Keratinocyte (primary cell): ENCODE data around the gene ATP6V0B. TPM values are rescaled to one million over a fixed set of nuclear protein-coding genes. Genes with fewer than 3 reads are reported as not detected.
A peak's percentile ranks its signal among the peaks of the same experiment; 100 is the strongest.

Source experiments
- DNase-seq: peaks from one replicate; pipeline ENCODE4 v3.0.0-alpha.2; 2011; ENCODE audit warnings: low read depth, missing footprints, low spot score
- FAIRE-seq: peaks from 2 replicates; lab custom pipeline; 2011; peaks lifted over from hg19 to GRCh38; lab: Jason Lieb, UNC
- H2AFZ ChIP-seq: 2 replicates; pipeline ENCODE4 v1.6.0; 2012; ENCODE audit warnings: low read length, control low read depth, inconsistent platforms; ENCODE audit not compliant: control insufficient read depth
- H3K27ac ChIP-seq: 2 replicates; pipeline ENCODE4 v1.5.1; 2011; ENCODE audit warnings: low read length; ENCODE audit not compliant: control insufficient read depth, insufficient read depth
- H3K27me3 ChIP-seq: 3 replicates; pipeline ENCODE4 v1.6.0; 2011; ENCODE audit warnings: low read length; ENCODE audit not compliant: control insufficient read depth, insufficient read depth; ENCODE audit errors: extremely low read depth
- H3K36me3 ChIP-seq, 2 experiments: 2 replicates in 1 of 2; 3 replicates in 1 of 2; pipeline ENCODE4 v1.5.1; 2011; ENCODE audit warnings: low read length in 2 of 2, mild to moderate bottlenecking in 1 of 2; ENCODE audit not compliant: control insufficient read depth in 2 of 2, insufficient read depth in 2 of 2; ENCODE audit errors: extremely low read depth in 1 of 2
- H3K4me1 ChIP-seq: 3 replicates; pipeline ENCODE4 v1.5.1; 2011; ENCODE audit warnings: low read length; ENCODE audit not compliant: control insufficient read depth, insufficient read depth; ENCODE audit errors: extremely low read depth
- H3K4me2 ChIP-seq: 3 replicates; pipeline ENCODE4 v1.6.0; 2011; ENCODE audit warnings: low read depth, low read length; ENCODE audit not compliant: control insufficient read depth, insufficient read depth; ENCODE audit errors: extremely low read depth
- H3K4me3 ChIP-seq, 3 experiments: fragments of 200-600 bp in 1 of 3; sonication (generic) in 1 of 3; 2 replicates in 2 of 3; 3 replicates in 1 of 3; pipeline ENCODE4 v1.5.1; 2011 to 2016; ENCODE audit warnings: low read length in 3 of 3, mild to moderate bottlenecking in 3 of 3, control low read depth in 2 of 3, inconsistent platforms in 1 of 3, low read depth in 1 of 3, mixed read lengths in 1 of 3, mixed run types in 1 of 3, moderate library complexity in 1 of 3; ENCODE audit not compliant: control insufficient read depth in 2 of 3, insufficient read depth in 2 of 3; ENCODE audit errors: extremely low read depth in 1 of 3
- H3K79me2 ChIP-seq: 2 replicates; pipeline ENCODE4 v1.6.0; 2012; ENCODE audit warnings: low read length; ENCODE audit not compliant: control insufficient read depth, insufficient read depth
- H3K9ac ChIP-seq: 3 replicates; pipeline ENCODE4 v1.6.0; 2011; ENCODE audit warnings: low read length; ENCODE audit not compliant: control insufficient read depth, insufficient read depth; ENCODE audit errors: extremely low read depth
- H3K9me1 ChIP-seq: 3 replicates; pipeline ENCODE4 v1.6.0; 2011; ENCODE audit warnings: low read length; ENCODE audit not compliant: control insufficient read depth, insufficient read depth; ENCODE audit errors: extremely low read depth
- H3K9me3 ChIP-seq: 2 replicates; pipeline ENCODE4 v1.5.1; 2012; ENCODE audit warnings: low read depth, low read length; ENCODE audit not compliant: control insufficient read depth
- H4K20me1 ChIP-seq: 3 replicates; pipeline ENCODE4 v1.6.0; 2011; ENCODE audit warnings: low read length; ENCODE audit not compliant: control insufficient read depth, insufficient read depth; ENCODE audit errors: extremely low read depth
- CTCF ChIP-seq, 3 experiments: IDR thresholded peaks in 1 of 3; conservative IDR thresholded peaks in 1 of 3; optimal IDR thresholded peaks in 1 of 3; 2 replicates in 2 of 3; 3 replicates in 1 of 3; pipeline versions ENCODE3 to v1.5.1; 2011; ENCODE audit warnings: low read length in 3 of 3, mild to moderate bottlenecking in 3 of 3, moderate library complexity in 2 of 3, control low read depth in 1 of 3, inconsistent platforms in 1 of 3; ENCODE audit not compliant: insufficient read depth in 2 of 3; ENCODE audit errors: extremely low read depth in 1 of 3
- EZH2 ChIP-seq: IDR thresholded peaks from one replicate; pipeline ENCODE4 v1.6.1; 2012; ENCODE audit warnings: inconsistent platforms, mild to moderate bottlenecking, low read length, moderate library complexity
- dilution Hi-C: fragments of 300-500 bp; cut with MboI; formaldehyde crosslinking; loops from one replicate; pipeline ENCODE4 v1.7.0; 2020; ENCODE audit warnings: low sequenced_read_pairs; ENCODE audit not compliant: extremely low pct_ligation_motif_present
- polyA plus RNA-seq, 5 experiments: library from polyadenylated mRNA; depleted of rRNA in 3 of 5; stranded (reverse) in 3 of 5; stranded (forward) in 1 of 5; unstranded in 1 of 5; fragments of >200 nt; gene quantifications; 1 replicate in 1 of 5; 2 replicates in 3 of 5; 3 replicates in 1 of 5; pipeline versions ENCODE4 v1.2.1 to v1.2.3, GENCODE V29; 2011 to 2012; ENCODE audit warnings: missing spikeins in 2 of 5, low read depth in 1 of 5, low replicate concordance in 1 of 5

Gene ATP6V0B
- polyA plus RNA-seq, 1 donor (not counting 4 experiments of a cell fraction or from before 2014, with no cell fraction given) = 195 TPM

- peaks cover 25% of the 10 kb centered on the region for H3K4me1 ChIP-seq
- TF ChIP-seq EZH2 (no peak), CTCF (optimal IDR thresholded peaks at IDR 0.05 in 1 of 3, IDR thresholded peaks at IDR 0.05 in 1 of 3, conservative IDR thresholded peaks at IDR 0.05 in 1 of 3; ENCODE audit: extremely low read depth in 1 of 3, insufficient read depth in 2 of 3, low read length in 3 of 3) (no peak)
- dilution Hi-C loops = loop anchor here (25.0 kb wide), 2 partner anchors 112 to 237 kb away; partner anchors contain the start of gene ST3GAL3
- H3K27ac ChIP-seq = no peak overlapping the region
- no peak overlapping the region for H3K9ac ChIP-seq
- H4K20me1 ChIP-seq = peaks cover 5% of the 10 kb centered on the region
- H3K27me3 ChIP-seq = no peaks in the 10 kb centered on the region
- peaks cover 72% of the 10 kb centered on the region for H3K79me2 ChIP-seq
- no peak overlapping the region for H2AFZ ChIP-seq
- FAIRE-seq (no peak), DNase-seq (no peak)
- no peak overlapping the region for H3K4me3 ChIP-seq
- H3K4me2 ChIP-seq = no peak overlapping the region
- no peaks in the 10 kb centered on the region for H3K9me3 ChIP-seq
- peaks cover 4% of the 10 kb centered on the region for H3K9me1 ChIP-seq
- peaks cover 7 to 17% of the 10 kb centered on the region in 2 experiments for H3K36me3 ChIP-seq
These were observed 25.1 kb upstream of the ATP6V0B start for GRCh38 chr1:43949678-43950077.

- no peaks in the 10 kb centered on the region for H3K27me3 ChIP-seq
- peaks cover 67% of the 10 kb centered on the region for H3K79me2 ChIP-seq
- DNase-seq (no peak), FAIRE-seq (peak; percentile 67)
- peaks cover 4% of the 10 kb centered on the region for H3K9me1 ChIP-seq
- no peak overlapping the region for H2AFZ ChIP-seq
- no peak overlapping the region for H3K4me2 ChIP-seq
- H3K4me1 ChIP-seq = peaks cover 18% of the 10 kb centered on the region
- TF ChIP-seq CTCF (optimal IDR thresholded peaks at IDR 0.05 in 1 of 3, IDR thresholded peaks at IDR 0.05 in 1 of 3, conservative IDR thresholded peaks at IDR 0.05 in 1 of 3; ENCODE audit: extremely low read depth in 1 of 3, insufficient read depth in 2 of 3, low read length in 3 of 3) (no peak), EZH2 (no peak)
- no peak overlapping the region for H3K9ac ChIP-seq
- dilution Hi-C loops = no loop called here
- peaks cover 5% of the 10 kb centered on the region for H4K20me1 ChIP-seq
- H3K4me3 ChIP-seq = no peak overlapping the region
- H3K27ac ChIP-seq = no peak overlapping the region
- H3K36me3 ChIP-seq = peaks cover 12 to 22% of the 10 kb centered on the region in 2 experiments
- no peaks in the 10 kb centered on the region for H3K9me3 ChIP-seq
These were observed 23.5 kb upstream of the ATP6V0B start for GRCh38 chr1:43951021-43951985.
